HCT116 (cell line): ENCODE data around the gene PLAAT2. TPM values are rescaled to one million over a fixed set of nuclear protein-coding genes. Genes with fewer than 3 reads are reported as not detected.

Source experiments
- ATAC-seq: fragments of 200-7000 bp; cut with Tn5 transposase; 2 replicates; pipeline ENCODE4 v1.9.1; 2020; ENCODE audit warnings: mild to moderate bottlenecking, moderate library complexity
- BruUV-seq: library from RNA; stranded (reverse); fragments of 400-500 nt; replicated peaks from 2 replicates; lab custom pipeline; 2021; lab: Mats Ljungman, UMichigan
- CTCF ChIA-PET: fragments of 300-600 bp; sonication (Branson Sonifier 250); formaldehyde crosslinking; loops from one replicate; lab custom pipeline; 2021; ENCODE audit warnings: antibody characterized with exemption; lab: Charles Lee
- POLR2A ChIA-PET: fragments of 300-600, 350-600 bp; sonication (Branson Sonifier 250); formaldehyde crosslinking; loops from one replicate; lab custom pipeline; 2021; ENCODE audit warnings: antibody characterized with exemption; lab: Charles Lee
- RAD21 ChIA-PET, 2 experiments: fragments of 300-600 bp; sonication (Branson Sonifier 250); formaldehyde crosslinking; loops; one replicate each; lab custom pipeline; 2023; ENCODE audit warnings: low total read pairs in 2 of 2; ENCODE audit not compliant: uncharacterized antibody in 2 of 2, unreplicated experiment in 2 of 2, low non-redundant PET in 1 of 2; lab: Charles Lee
- DNase-seq: peaks from one replicate; pipeline ENCODE4 v3.0.0-alpha.2; 2010; ENCODE audit warnings: low read depth, low spot score
- H2AFZ ChIP-seq: fragments of 200-600 bp; shearing (Covaris generic), sonication (generic); 2 replicates; pipeline ENCODE4 v1.6.1; 2017; ENCODE audit warnings: low read depth, mixed run types, mixed read lengths, antibody characterized with exemption, low read length; ENCODE audit not compliant: poor library complexity, severe bottlenecking
- H3K27ac ChIP-seq: 2 replicates; pipeline ENCODE4 v1.5.1; 2012; ENCODE audit warnings: low read depth, low read length
- H3K27me3 ChIP-seq: fragments of 200-600 bp; sonication (generic); 2 replicates; pipeline ENCODE4 v1.6.1; 2016; ENCODE audit warnings: mixed run types, low read length, mixed read lengths; ENCODE audit not compliant: insufficient read depth
- H3K36me3 ChIP-seq, 2 experiments: fragments of 200-500 bp in 1 of 2; fragments of 200-600 bp in 1 of 2; sonication (Bioruptor generic) in 1 of 2; sonication (generic) in 1 of 2; 2 replicates each; pipeline versions ENCODE4 v1.5.1 to v1.6.1; 2014 to 2016; ENCODE audit warnings: low read length in 2 of 2, inconsistent platforms in 1 of 2, mixed read lengths in 1 of 2, mixed run types in 1 of 2; ENCODE audit not compliant: insufficient read depth in 2 of 2, control insufficient read depth in 1 of 2
- H3K4me1 ChIP-seq, 2 experiments: fragments of 200-600 bp in 1 of 2; sonication (generic) in 1 of 2; 2 replicates each; pipeline versions ENCODE4 v1.5.1 to v1.6.1; 2012 to 2017; ENCODE audit warnings: low read length in 2 of 2, inconsistent platforms in 1 of 2, mild to moderate bottlenecking in 1 of 2, mixed read lengths in 1 of 2, mixed run types in 1 of 2, moderate library complexity in 1 of 2; ENCODE audit not compliant: insufficient read depth in 2 of 2, control insufficient read depth in 1 of 2
- H3K4me2 ChIP-seq: fragments of 200-600 bp; sonication (generic); 2 replicates; pipeline ENCODE4 v1.6.1; 2017; ENCODE audit warnings: mixed run types, low read length, mixed read lengths
- H3K4me3 ChIP-seq, 2 experiments: fragments of 200-600 bp in 1 of 2; sonication (generic) in 1 of 2; replicated peaks in 1 of 2; 2 replicates each; pipeline ENCODE4 v1.5.1; 2011 to 2016; ENCODE audit warnings: low read length in 2 of 2, control low read depth in 1 of 2, low read depth in 1 of 2, mild to moderate bottlenecking in 1 of 2, mixed read lengths in 1 of 2, mixed run types in 1 of 2
- H3K79me2 ChIP-seq: fragments of 200-600 bp; sonication (generic); 2 replicates; pipeline ENCODE4 v1.6.1; 2017; ENCODE audit warnings: mild to moderate bottlenecking, mixed run types, low read length, moderate library complexity, mixed read lengths; ENCODE audit not compliant: insufficient read depth
- H3K9ac ChIP-seq: fragments of 200-600 bp; sonication (generic); 2 replicates; pipeline ENCODE4 v1.6.1; 2016; ENCODE audit warnings: low read length, mixed read lengths
- H3K9me2 ChIP-seq: fragments of 200-600 bp; sonication (generic), shearing (Covaris generic); 2 replicates; pipeline ENCODE4 v1.6.1; 2017; ENCODE audit warnings: mixed run types, mild to moderate bottlenecking, moderate library complexity; ENCODE audit not compliant: insufficient read depth
- H3K9me3 ChIP-seq, 2 experiments: fragments of 200-500 bp in 1 of 2; fragments of 200-600 bp in 1 of 2; sonication (Bioruptor generic) in 1 of 2; sonication (generic) in 1 of 2; 2 replicates each; pipeline ENCODE4 v1.6.1; 2014 to 2017; ENCODE audit warnings: low read length in 2 of 2, mixed read lengths in 2 of 2, inconsistent platforms in 1 of 2, low read depth in 1 of 2, mild to moderate bottlenecking in 1 of 2, mixed run types in 1 of 2, moderate library complexity in 1 of 2; ENCODE audit not compliant: control insufficient read depth in 1 of 2, insufficient read depth in 1 of 2
- H4K20me1 ChIP-seq: fragments of 200-600 bp; sonication (generic), shearing (Covaris generic); 2 replicates; pipeline ENCODE4 v1.6.1; 2017; ENCODE audit warnings: mixed run types, mild to moderate bottlenecking, moderate library complexity; ENCODE audit not compliant: insufficient read depth
- ATF3 ChIP-seq: IDR thresholded peaks from 2 replicates; pipeline ENCODE4 v1.6.1; 2012
- CBX3 ChIP-seq: IDR thresholded peaks from 2 replicates; pipeline ENCODE4 v1.6.1; 2012; ENCODE audit warnings: low read depth
- CTCF ChIP-seq, 3 experiments: fragments of 200-600 bp in 1 of 3; sonication (generic) in 1 of 3; IDR thresholded peaks in 2 of 3; conservative IDR thresholded peaks in 1 of 3; 2 replicates each; pipeline ENCODE4 v1.5.1; 2012 to 2017; ENCODE audit warnings: low read depth in 2 of 3, low read length in 2 of 3, antibody characterized with exemption in 1 of 3, borderline replicate concordance in 1 of 3, control low read depth in 1 of 3, mild to moderate bottlenecking in 1 of 3, mixed read lengths in 1 of 3, mixed run types in 1 of 3, moderate library complexity in 1 of 3; ENCODE audit not compliant: insufficient read depth in 1 of 3
- EGR1 ChIP-seq: IDR thresholded peaks from 2 replicates; pipeline ENCODE4 v1.6.1; 2012; ENCODE audit warnings: low read depth
- ELF1 ChIP-seq: IDR thresholded peaks from 2 replicates; pipeline ENCODE4 v1.6.1; 2012; ENCODE audit warnings: low read depth, borderline replicate concordance
- MAX ChIP-seq: IDR thresholded peaks from 2 replicates; pipeline ENCODE4 v1.6.1; 2012
- POLR2A ChIP-seq: IDR thresholded peaks from 2 replicates; pipeline ENCODE4 v1.7.0; 2011; ENCODE audit warnings: borderline replicate concordance; ENCODE audit not compliant: insufficient read depth, insufficient read length; ENCODE audit errors: extremely low read depth
- POLR2AphosphoS5 ChIP-seq: IDR thresholded peaks from 2 replicates; pipeline ENCODE4 v1.6.1; 2011; ENCODE audit warnings: mild to moderate bottlenecking, low read depth, low read length, moderate library complexity
- SRF ChIP-seq: IDR thresholded peaks from 2 replicates; pipeline ENCODE4 v1.6.1; 2012; ENCODE audit warnings: low read depth
- YY1 ChIP-seq: IDR thresholded peaks from 2 replicates; pipeline ENCODE4 v1.6.1; 2011; ENCODE audit warnings: low read length, low read depth, moderate library complexity, mild to moderate bottlenecking; ENCODE audit not compliant: insufficient replicate concordance; ENCODE audit errors: extremely low read depth
- ZFX ChIP-seq: fragments of 450-650 bp; IDR thresholded peaks from 2 replicates; pipeline ENCODE4 v1.6.1; 2017
- ZNF274 ChIP-seq: fragments of 200-500 bp; sonication (Bioruptor generic); IDR thresholded peaks from 2 replicates; pipeline ENCODE4 v1.6.1; 2014; ENCODE audit warnings: mild to moderate bottlenecking, low read depth, low read length, inconsistent platforms
- intact Hi-C: fragments of 100-400 bp; cut with micrococcal nuclease; formaldehyde crosslinking; loops from 2 replicates; pipeline ENCODE4 v1.10.0; 2022
- total RNA-seq: library from RNA; stranded (reverse); gene quantifications from one replicate; pipeline ENCODE4 v1.2.1, GENCODE V29; 2021; ENCODE audit not compliant: unreplicated experiment

PLAAT2 gene
- total RNA-seq, 1 experiment from 2014 or later = not detected

GRCh38 chr11:63537293-63538101 lies 25.7 kb downstream of the PLAAT2 start:
- Histone ChIP-seq H3K4me3 (no peak overlapping the region), H3K9ac (no peak overlapping the region), H3K9me2 (no peaks in the 10 kb centered on the region), H3K79me2 (no peaks in the 10 kb centered on the region), H3K36me3 (no peaks in the 10 kb centered on the region), H3K4me2 (no peak overlapping the region), H3K27ac (no peak overlapping the region), H4K20me1 (no peaks in the 10 kb centered on the region), H3K27me3 (no peaks in the 10 kb centered on the region; the same call in none of the 2 replicates), H3K4me1 (no peaks in the 10 kb centered on the region; a peak in 1 of 4 replicates), H2AFZ (no peak overlapping the region), H3K9me3 (no peaks in the 10 kb centered on the region)
- TF ChIP-seq POLR2AphosphoS5 (no peak), CBX3 (no peak), ATF3 (no peak), EGR1 (no peak), ELF1 (no peak), ZFX (no peak), CTCF (IDR thresholded peaks at IDR 0.05 in 2 of 3, conservative IDR thresholded peaks at IDR 0.05 in 1 of 3; ENCODE audit: borderline replicate concordance in 1 of 3, insufficient read depth in 1 of 3, low read depth in 2 of 3, low read length in 2 of 3) (no peak), MAX (no peak), YY1 (no peak), ZNF274 (no peak), POLR2A (no peak), SRF (no peak)
- no TSS peak for BruUV-seq
- intact Hi-C loops = no loop called here
- ChIA-PET CTCF (no interaction called here), POLR2A (no interaction called here), RAD21 (no interaction called here)
- DNase-seq (no peak), ATAC-seq (no peak)
